ENCODE results near the gene ANKRD49.
"Not testable (repeated sequence)": the region's sequence is repeated elsewhere in the genome, so short reads cannot be mapped to it uniquely, and the experiment has no call there.

Gene ANKRD49

DNA sequence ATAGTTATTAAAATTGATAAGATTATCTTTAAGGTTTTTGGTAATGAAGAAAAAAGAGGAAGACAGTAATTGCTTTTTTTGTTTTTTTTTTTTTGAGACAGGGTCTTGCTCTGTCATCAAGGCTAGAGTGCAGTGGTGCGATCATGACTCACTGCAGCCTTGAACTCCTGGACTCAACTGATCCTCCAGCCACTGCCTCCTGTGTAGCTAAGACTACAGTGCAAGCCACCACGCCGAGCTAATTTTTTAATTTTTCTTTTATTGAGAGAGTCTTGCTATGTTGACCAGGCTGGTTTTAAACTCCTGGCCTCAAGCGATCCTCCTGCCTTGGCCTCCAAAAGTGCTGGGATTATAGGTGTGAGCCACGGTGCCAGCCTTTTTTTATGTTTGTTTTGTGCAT lies 12.7 kb downstream of the ANKRD49 start:
- not testable (repeated sequence) for FAIRE-seq; DNase-seq (ENCODE audit: low spot score)

DNA sequence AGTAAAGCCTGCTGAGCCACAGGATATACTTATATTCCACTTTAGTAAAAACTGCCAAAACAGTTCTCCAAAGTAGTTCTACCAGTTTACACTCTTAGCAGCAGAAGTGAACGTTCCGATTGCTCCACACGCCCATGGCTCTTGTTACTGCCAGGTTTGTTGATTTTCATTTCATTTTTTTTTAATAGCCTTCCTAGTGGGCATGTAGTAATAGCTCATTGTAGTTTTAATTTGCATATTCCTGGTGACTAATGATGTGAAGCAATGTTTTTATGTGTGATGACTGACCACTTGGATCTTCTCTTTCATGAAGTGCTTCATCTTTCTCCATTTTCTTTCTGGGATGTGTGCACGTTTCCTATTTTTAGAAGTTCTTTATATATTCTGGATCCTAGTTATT lies 13.7 kb downstream of the ANKRD49 start:
- DNase-seq (ENCODE audit: low spot score) (no peak), FAIRE-seq (no peak)

DNA sequence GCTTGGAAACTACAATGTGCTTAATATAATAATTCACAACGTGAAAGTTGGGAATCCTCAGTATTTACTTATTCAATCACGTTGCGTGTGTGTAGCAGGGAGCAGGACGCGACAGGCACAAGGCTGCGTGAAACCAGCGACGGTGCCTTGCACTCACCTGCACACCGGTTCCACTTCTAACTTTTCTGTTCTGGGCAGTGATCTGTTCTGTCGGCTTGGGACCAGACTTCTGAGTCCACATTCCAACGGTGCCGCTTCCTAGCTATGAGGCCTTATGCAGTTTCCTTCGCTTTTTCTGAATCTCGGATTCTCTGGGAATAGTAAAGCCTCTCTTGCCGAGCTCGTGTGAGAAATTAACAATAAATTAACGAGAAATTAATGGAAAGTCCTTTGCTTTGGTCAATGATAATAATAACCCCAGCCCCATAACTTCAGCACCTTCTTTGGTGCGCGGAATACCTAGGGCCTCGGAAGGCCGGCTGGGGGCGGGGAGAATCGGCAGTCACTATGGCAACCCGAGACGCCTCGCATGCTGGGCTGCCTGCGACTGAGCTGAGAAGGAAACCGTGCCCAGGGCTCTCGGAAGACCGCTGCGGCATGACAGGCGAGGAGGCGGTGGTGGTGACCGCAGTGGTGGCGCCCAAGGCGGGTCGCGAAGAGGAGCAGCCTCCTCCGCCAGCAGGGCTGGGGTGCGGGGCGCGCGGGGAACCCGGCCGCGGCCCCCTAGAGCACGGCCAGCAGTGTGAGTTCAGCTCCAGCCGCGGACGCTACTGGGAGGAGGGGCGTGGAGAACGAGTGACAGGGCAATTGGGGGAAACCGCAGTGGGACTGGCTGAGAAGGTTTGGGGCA lies 18.4 kb downstream of the ANKRD49 start, which contains the start of gene C11orf97:
TSS of gene C11orf97 (plus strand) at position 530 of the 850 bp plus-strand sequence. CDS start at position 598, 68 bp downstream.
- FAIRE-seq = no peak
- peak; percentile 67 for DNase-seq (ENCODE audit: low spot score)

DNA sequence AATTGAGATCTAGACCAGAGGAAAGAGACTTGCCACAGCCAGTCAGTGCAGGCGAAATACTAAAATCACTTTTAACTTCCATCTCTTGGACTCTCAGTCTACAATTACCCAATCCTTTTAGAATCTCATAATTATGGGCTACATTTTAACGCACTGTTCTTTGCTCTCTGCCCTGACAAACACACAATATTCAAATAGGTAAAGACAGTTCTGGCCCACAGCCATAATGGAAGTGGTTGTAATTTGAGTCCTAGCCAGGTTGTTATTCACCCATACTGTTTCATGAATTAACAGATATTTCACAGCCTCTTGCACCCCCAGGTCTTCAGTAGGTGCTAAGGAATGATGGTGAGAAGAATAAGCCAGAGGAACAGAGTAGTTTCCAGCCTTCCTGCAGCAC lies 19.3 kb downstream of the ANKRD49 start:
- FAIRE-seq = no peak
- no peak for DNase-seq (ENCODE audit: low spot score)

DNA sequence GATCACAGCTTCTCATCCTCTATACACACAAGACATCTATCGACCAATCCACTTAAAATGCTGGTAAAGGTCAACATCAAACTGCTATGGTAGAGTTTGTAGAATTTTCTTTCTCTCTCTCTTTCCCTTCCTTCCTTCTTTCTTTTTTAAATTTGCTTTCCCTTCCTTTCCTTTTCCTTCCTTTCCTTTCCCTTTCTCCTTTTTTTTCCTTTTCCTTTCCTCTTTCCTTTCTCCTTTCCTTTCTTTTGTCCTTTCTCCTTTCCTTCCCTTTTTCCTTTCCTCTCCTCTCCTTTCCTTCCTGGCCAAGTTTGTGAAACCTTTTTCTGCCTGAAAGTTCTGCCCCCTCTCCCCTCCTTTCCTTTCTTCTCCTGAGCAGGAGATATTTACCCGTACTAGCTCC lies 21.6 kb downstream of the ANKRD49 start:
- no peak for FAIRE-seq
- DNase-seq (ENCODE audit: low spot score) = no peak

DNA sequence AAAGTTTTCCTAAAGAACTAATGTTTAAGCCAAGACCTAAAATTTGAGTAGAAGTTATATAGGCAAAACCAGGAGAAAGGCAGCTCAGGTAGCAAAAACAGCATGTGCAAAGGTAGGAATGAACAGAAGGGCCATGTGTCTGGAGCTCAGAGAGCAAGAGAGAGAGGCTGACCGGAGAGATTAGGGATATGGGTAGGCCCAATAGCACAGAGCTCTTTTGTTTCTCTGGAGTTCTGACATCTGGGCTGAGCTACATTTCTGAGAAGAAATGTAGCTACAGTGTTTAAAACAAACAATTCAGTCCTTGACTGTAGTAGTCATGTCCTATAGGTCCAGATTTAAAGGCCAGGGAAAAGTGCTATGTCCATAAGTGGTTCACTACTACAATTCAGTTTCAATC lies 22.9 kb downstream of the ANKRD49 start:
- DNase-seq (ENCODE audit: low spot score) (no peak), FAIRE-seq (no peak)

DNA sequence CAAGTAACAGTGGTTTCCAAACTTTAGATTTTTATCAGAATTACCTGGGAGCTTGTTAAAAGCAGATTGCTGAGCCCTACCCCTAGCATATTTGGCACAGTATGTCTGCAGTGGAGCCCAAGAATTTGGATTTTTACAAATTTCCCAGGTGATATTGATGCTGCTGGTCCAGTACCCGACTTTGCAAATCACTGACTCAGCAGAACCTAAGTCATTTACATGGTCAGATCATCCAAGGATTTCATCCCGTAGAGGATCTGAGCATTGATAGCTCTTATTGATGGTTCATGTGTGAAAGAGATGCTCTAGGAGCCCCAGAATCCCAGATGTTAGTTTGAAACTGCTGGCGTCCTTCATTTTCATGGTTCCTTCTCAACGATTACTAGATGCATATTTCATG lies 24.5 kb downstream of the ANKRD49 start:
- no peak for FAIRE-seq

DNA sequence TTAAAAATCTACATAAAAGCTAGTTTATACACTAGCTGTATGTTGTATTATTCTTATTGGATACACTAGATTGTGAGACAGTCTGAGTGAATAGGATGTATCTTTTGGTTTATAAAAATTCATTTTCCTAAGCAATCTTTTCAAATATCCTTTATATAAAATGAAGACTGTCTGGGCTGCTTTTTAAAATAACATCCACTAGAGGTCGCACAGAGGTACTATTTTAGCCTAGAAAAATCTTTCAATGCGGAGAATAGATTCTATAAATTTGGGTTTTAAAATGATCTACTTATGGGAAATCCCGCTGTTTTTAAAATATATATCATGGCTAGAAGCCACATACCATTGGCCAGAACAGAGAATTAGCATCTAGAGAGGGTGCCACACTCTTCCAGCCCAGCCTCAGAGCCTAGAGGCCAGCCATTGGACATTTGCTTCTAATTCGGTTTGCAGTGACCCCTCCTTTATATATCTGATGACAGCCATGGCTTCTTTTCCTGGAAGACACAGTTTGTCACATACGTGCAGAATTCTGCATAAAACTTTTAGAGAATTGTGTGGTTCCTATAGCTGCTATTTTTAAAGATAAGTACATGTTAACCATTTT lies 25.8 kb downstream of the ANKRD49 start:
- FAIRE-seq = no peak
- peak; percentile 20 for DNase-seq (ENCODE audit: low spot score)

More for the DNA sequence above, 24.5 kb downstream of the ANKRD49 start:
- DNase-seq (ENCODE audit: low spot score) = no peak

DNA sequence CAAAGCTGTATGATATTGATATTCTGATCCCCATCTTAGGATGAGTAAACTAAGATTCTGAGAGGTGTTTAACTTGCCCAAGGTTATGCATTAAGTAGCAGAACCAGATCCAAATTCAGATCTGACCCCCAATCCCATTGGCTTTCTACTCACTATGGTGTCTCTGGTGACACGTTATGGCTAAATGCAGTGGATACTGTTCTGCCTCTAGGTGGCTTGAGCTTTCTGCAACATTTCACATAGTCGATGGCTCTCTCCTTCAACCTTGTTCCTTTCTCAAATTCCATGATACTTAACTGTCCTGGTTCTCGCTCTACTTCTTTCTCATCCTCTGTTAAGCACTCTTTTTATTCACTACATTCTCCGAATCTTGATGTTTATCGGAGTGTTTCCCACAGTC lies 27.9 kb downstream of the ANKRD49 start:
- DNase-seq (ENCODE audit: low spot score) (no peak), FAIRE-seq (peak; percentile 55)

DNA sequence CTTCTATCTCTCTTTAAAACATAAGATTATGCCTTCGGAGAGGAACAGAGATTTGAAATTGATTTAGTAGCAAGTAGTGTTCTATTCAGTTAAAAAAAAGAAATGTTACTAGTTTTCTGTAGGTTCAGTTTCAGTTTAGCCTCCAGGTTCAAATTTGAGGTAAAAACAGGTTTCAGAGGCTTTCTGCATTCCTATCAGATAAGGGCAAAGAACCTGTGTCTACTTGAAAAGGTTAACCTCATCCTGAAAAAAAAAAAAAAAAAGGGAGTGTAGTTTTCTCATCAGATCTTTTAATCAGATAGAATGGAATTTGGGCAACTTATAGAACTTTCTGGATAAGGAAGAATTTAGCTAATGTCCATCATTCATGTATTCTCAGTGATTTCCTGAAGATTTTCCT lies 30.6 kb downstream of the ANKRD49 start:
- DNase-seq (ENCODE audit: low spot score) (no peak), FAIRE-seq (no peak)

DNA sequence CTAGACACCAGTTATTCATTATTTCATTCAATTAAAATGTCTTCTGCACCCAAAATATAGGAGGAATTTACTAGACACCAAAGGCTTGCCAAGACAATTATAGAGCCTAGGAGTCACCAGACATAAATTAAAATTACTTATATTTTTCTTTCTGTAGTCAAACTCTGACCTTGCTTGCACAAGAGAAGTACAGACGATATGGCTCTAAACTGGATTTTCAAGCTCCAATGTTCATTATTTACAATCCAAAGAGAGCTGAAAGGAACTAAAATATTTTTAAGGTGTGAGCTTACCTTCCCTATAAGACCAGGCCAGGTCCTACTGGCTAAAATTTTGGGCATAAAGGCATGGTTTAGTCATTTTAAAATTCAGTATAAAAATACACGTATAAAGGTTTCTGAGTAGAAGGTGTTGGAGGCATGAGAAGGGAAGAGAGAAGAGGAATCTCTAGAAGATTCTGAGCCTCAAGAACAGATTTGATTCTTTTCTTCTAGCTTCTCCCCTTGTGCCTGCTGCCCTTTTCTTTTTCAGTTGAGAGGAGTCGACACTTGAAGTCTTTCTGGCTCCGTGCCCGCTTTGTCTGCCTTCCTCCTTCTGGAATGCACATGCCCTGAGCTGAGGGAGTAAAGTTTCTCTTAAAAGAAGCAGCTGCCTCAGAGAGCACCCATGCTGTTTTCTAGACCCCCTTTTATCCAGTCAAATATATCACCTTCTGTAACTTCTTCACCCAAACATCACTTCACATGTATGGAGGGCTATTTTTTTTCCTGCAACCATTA lies 32.0 kb downstream of the ANKRD49 start:
- FAIRE-seq = no peak
- peak; percentile 61 for DNase-seq (ENCODE audit: low spot score)

DNA sequence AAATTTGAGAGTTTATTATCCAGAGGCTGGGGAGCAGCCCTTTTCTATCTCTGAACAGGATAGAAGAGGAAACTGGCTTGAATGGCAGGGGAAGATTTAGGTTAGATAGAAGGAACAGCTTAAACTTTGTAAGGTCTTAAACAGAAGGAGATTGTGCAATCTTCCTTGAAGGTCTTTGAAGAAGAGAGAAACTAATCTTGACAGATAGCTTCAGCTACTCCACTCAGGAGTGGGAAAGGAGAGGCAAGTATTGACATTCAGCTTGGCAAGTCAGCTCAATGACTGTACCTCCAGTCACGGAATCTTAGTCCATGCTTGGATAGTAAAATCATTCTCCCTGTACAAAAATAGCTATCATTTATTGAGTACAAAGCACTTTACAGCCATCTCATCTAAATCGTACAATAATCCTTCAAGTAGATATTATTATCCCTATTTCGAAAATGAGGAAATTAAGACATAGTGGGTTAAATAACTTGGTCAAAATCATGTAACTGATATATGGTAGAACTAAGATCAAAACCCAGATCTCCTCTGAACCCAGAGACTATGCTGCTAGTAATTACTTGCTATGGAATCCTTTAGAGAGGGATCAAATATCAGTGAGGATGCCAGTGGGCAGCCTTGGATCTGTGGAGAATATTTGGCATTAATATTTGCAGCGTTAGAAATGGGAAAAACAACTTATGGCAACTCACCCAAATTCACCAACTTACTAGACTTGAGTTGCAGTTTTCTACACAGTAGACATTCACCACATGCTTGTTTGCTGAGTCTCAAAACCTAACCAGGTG lies 33.1 kb downstream of the ANKRD49 start:
- DNase-seq (ENCODE audit: low spot score) (no peak), FAIRE-seq (no peak)

DNA sequence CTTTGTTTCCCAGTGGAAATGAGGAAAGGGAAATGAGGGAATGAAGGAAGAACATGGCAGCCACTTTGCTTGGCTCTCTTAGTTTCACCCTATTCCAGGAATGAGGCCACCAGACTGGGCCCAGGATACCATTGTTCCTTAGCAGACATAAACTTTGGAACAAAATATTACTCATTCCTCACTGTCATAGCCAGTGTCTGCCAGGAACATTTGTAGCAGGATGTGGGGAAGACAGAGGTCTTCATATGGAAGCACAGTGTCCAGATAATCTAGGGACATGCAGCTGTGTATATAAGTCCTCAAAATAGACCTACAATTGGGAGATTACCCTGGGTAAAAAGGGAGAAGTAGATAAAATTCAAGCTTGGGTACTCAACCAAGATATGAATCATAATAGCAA lies 34.8 kb downstream of the ANKRD49 start:
- DNase-seq (ENCODE audit: low spot score) (no peak), FAIRE-seq (no peak)

DNA sequence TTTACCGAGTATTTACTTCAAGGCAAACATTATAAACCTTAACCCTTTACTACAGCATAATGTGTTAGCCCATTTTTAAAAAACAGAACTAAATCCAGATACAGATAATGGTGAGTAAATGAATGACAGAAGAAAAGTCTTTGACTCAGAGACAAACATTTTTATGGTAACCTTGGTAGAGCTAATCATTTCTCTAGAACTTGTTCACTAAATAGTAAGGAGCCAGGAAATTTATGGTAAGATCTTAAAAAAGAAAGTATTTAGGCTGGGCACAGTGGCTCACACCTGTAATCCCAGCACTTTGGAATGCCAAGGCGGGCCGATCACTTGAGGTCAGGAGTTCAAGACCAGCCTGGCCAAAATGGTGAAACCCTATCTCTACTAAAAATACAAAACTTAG lies 38.4 kb downstream of the ANKRD49 start:
- FAIRE-seq (no peak), DNase-seq (ENCODE audit: low spot score) (no peak)

DNA sequence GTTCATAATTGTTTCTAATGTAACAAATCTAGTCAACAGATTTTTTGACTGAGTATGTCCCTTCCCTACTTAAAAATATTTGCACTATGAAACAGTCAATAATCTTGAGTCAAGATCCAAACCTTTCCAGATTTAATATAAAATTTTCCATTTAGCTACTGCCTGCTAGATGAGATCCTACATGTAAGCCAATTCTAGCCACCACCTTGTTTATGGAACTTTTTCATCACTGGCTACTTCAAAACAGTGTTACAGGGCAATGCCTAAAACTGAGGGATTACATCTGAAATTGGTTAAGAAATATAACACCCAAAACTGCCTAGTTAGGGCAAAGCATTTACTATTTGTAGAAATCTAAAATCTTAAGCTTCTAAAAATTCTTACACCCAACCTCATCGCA lies 39.4 kb downstream of the ANKRD49 start:
- no peak for DNase-seq (ENCODE audit: low spot score)
- no peak for FAIRE-seq

DNA sequence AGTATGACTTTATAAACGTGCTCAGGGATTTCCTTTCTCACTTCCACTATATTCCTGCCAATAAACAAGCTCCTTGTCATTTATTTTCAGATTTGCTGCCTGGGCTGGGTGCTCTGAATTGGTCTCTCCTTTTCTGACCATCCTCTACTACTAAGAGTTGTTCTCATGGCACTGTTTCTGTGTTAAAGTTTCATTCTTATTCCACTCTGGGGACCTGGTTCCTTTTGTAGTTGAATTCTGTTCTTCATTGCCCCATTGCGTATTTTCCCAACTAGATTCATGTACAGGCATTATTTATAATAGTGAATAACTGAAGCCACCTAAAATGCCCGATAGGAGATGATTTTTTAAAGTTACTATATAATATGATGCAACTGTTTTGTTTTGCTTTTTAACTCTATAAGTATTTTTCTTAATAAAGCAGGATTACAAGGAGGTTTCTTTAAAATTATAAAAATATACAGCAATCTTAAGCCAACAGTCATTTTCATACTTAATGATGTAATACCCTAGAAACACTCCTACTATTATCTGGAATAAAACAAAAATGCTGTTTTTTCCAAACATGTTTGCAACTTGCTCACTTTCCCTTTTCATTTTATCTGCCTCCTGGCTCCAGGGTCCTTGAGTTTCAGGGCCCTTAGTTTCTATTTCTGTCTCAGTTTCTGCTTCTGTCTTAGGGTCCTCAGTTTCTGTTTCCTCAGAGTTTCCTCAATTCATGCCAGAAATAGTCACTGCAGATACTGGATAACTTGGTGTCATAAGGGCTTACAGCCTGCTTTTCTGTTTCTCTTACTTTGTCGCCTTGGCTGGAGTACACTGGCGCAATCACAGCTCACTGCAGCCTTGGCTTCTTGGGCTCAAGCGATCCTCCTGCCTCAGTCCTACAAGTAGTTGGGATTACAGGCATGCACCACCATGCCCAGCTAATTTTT lies 40.2 kb downstream of the ANKRD49 start:
- FAIRE-seq (no peak), DNase-seq (ENCODE audit: low spot score) (no peak)

DNA sequence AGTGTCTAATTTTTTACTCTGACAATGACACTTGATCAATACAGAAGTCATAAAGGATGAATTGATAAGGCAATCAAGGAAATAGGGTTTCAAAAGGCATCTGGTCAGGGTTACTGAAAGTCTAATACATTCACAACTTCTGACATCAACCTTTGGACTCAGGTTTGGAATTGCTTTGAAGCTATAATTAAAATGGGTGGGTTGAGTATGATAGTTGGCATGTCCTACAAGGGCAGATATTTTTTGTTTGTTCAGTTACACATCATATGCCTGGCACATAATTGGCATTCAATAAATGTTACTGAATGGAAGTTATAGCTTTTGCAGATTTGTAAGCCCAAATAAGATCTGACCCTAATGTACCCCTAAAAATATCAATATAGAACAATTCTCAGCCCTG lies 42.6 kb downstream of the ANKRD49 start:
- DNase-seq (ENCODE audit: low spot score) (no peak), FAIRE-seq (no peak)

DNA sequence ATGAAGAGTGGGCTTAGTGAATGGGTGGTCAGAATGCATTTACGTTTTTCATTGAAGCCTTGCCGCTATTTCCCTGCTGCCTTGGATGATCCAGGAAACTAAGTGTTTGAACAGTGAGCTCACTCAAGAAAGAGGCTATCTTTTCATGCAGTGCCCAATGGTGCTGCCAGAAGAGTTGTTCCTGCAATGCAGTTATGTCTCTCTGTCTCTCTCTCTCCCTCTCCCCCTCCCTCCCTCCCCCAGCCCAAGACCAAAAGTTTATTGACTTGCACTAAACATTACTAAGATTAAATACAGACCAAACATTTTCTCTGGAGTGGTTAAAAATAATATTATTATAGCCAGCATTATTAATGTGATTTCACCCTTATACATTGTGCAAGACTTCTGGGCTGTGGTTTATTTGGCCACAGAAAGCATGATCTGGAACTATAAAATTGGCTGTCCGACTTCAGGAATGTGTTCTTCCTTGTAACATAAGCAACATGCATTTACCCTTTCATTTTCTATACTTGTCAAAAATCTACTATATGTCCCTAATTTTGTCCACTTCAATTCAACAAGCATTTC lies 43.3 kb downstream of the ANKRD49 start:
- DNase-seq (ENCODE audit: low spot score) (no peak), FAIRE-seq (no peak)

DNA sequence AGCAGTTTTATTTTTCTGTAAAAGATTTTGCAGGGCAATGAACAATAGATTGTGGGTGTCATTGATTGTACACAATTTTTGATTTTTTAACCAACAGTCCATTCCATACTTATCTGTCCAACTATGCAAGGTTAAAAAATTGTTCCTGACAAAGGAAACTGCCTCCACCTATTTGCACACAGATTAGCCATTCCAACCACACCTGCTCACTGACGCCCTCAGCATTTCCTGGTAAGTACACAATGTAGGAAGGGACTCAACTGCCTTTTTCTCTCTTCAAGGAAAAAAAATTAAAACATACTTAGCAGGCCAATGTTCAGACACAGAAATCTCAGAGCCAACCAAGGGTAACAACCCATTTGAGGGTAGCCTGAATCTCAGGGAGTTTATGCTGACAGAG lies 45.6 kb downstream of the ANKRD49 start:
- DNase-seq (ENCODE audit: low spot score) = no peak
- no peak for FAIRE-seq

Data from urothelium cell line (cell line).